HCT116 (cell line): ENCODE data around the gene C19orf25. TPM values are rescaled to one million over a fixed set of nuclear protein-coding genes. Genes with fewer than 3 reads are reported as not detected.
A peak's percentile ranks its signal among the peaks of the same experiment; 100 is the strongest.

Experiments
- ATAC-seq: fragments of 200-7000 bp; cut with Tn5 transposase; 2 replicates; pipeline ENCODE4 v1.9.1; 2020; ENCODE audit warnings: mild to moderate bottlenecking, moderate library complexity
- BruUV-seq: library from RNA; stranded (reverse); fragments of 400-500 nt; replicated peaks from 2 replicates; lab custom pipeline; 2021; lab: Mats Ljungman, UMichigan
- CTCF ChIA-PET: fragments of 300-600 bp; sonication (Branson Sonifier 250); formaldehyde crosslinking; loops from one replicate; lab custom pipeline; 2021; ENCODE audit warnings: antibody characterized with exemption; lab: Charles Lee
- POLR2A ChIA-PET: fragments of 300-600, 350-600 bp; sonication (Branson Sonifier 250); formaldehyde crosslinking; loops from one replicate; lab custom pipeline; 2021; ENCODE audit warnings: antibody characterized with exemption; lab: Charles Lee
- RAD21 ChIA-PET, 2 experiments: fragments of 300-600 bp; sonication (Branson Sonifier 250); formaldehyde crosslinking; loops; one replicate each; lab custom pipeline; 2023; ENCODE audit warnings: low total read pairs in 2 of 2; ENCODE audit not compliant: uncharacterized antibody in 2 of 2, unreplicated experiment in 2 of 2, low non-redundant PET in 1 of 2; lab: Charles Lee
- DNase-seq: peaks from one replicate; pipeline ENCODE4 v3.0.0-alpha.2; 2010; ENCODE audit warnings: low read depth, low spot score
- H2AFZ ChIP-seq: fragments of 200-600 bp; shearing (Covaris generic), sonication (generic); 2 replicates; pipeline ENCODE4 v1.6.1; 2017; ENCODE audit warnings: low read depth, mixed run types, mixed read lengths, antibody characterized with exemption, low read length; ENCODE audit not compliant: poor library complexity, severe bottlenecking
- H3K27ac ChIP-seq: 2 replicates; pipeline ENCODE4 v1.5.1; 2012; ENCODE audit warnings: low read depth, low read length
- H3K27me3 ChIP-seq: fragments of 200-600 bp; sonication (generic); 2 replicates; pipeline ENCODE4 v1.6.1; 2016; ENCODE audit warnings: mixed run types, low read length, mixed read lengths; ENCODE audit not compliant: insufficient read depth
- H3K36me3 ChIP-seq, 2 experiments: fragments of 200-500 bp in 1 of 2; fragments of 200-600 bp in 1 of 2; sonication (Bioruptor generic) in 1 of 2; sonication (generic) in 1 of 2; 2 replicates each; pipeline versions ENCODE4 v1.5.1 to v1.6.1; 2014 to 2016; ENCODE audit warnings: low read length in 2 of 2, inconsistent platforms in 1 of 2, mixed read lengths in 1 of 2, mixed run types in 1 of 2; ENCODE audit not compliant: insufficient read depth in 2 of 2, control insufficient read depth in 1 of 2
- H3K4me1 ChIP-seq, 2 experiments: fragments of 200-600 bp in 1 of 2; sonication (generic) in 1 of 2; 2 replicates each; pipeline versions ENCODE4 v1.5.1 to v1.6.1; 2012 to 2017; ENCODE audit warnings: low read length in 2 of 2, inconsistent platforms in 1 of 2, mild to moderate bottlenecking in 1 of 2, mixed read lengths in 1 of 2, mixed run types in 1 of 2, moderate library complexity in 1 of 2; ENCODE audit not compliant: insufficient read depth in 2 of 2, control insufficient read depth in 1 of 2
- H3K4me2 ChIP-seq: fragments of 200-600 bp; sonication (generic); 2 replicates; pipeline ENCODE4 v1.6.1; 2017; ENCODE audit warnings: mixed run types, low read length, mixed read lengths
- H3K4me3 ChIP-seq, 2 experiments: fragments of 200-600 bp in 1 of 2; sonication (generic) in 1 of 2; replicated peaks in 1 of 2; 2 replicates each; pipeline ENCODE4 v1.5.1; 2011 to 2016; ENCODE audit warnings: low read length in 2 of 2, control low read depth in 1 of 2, low read depth in 1 of 2, mild to moderate bottlenecking in 1 of 2, mixed read lengths in 1 of 2, mixed run types in 1 of 2
- H3K79me2 ChIP-seq: fragments of 200-600 bp; sonication (generic); 2 replicates; pipeline ENCODE4 v1.6.1; 2017; ENCODE audit warnings: mild to moderate bottlenecking, mixed run types, low read length, moderate library complexity, mixed read lengths; ENCODE audit not compliant: insufficient read depth
- H3K9ac ChIP-seq: fragments of 200-600 bp; sonication (generic); 2 replicates; pipeline ENCODE4 v1.6.1; 2016; ENCODE audit warnings: low read length, mixed read lengths
- H3K9me2 ChIP-seq: fragments of 200-600 bp; sonication (generic), shearing (Covaris generic); 2 replicates; pipeline ENCODE4 v1.6.1; 2017; ENCODE audit warnings: mixed run types, mild to moderate bottlenecking, moderate library complexity; ENCODE audit not compliant: insufficient read depth
- H3K9me3 ChIP-seq, 2 experiments: fragments of 200-500 bp in 1 of 2; fragments of 200-600 bp in 1 of 2; sonication (Bioruptor generic) in 1 of 2; sonication (generic) in 1 of 2; 2 replicates each; pipeline ENCODE4 v1.6.1; 2014 to 2017; ENCODE audit warnings: low read length in 2 of 2, mixed read lengths in 2 of 2, inconsistent platforms in 1 of 2, low read depth in 1 of 2, mild to moderate bottlenecking in 1 of 2, mixed run types in 1 of 2, moderate library complexity in 1 of 2; ENCODE audit not compliant: control insufficient read depth in 1 of 2, insufficient read depth in 1 of 2
- H4K20me1 ChIP-seq: fragments of 200-600 bp; sonication (generic), shearing (Covaris generic); 2 replicates; pipeline ENCODE4 v1.6.1; 2017; ENCODE audit warnings: mixed run types, mild to moderate bottlenecking, moderate library complexity; ENCODE audit not compliant: insufficient read depth
- ATF3 ChIP-seq: IDR thresholded peaks from 2 replicates; pipeline ENCODE4 v1.6.1; 2012
- CTCF ChIP-seq, 3 experiments: fragments of 200-600 bp in 1 of 3; sonication (generic) in 1 of 3; IDR thresholded peaks in 2 of 3; conservative IDR thresholded peaks in 1 of 3; 2 replicates each; pipeline ENCODE4 v1.5.1; 2012 to 2017; ENCODE audit warnings: low read depth in 2 of 3, low read length in 2 of 3, antibody characterized with exemption in 1 of 3, borderline replicate concordance in 1 of 3, control low read depth in 1 of 3, mild to moderate bottlenecking in 1 of 3, mixed read lengths in 1 of 3, mixed run types in 1 of 3, moderate library complexity in 1 of 3; ENCODE audit not compliant: insufficient read depth in 1 of 3
- ELF1 ChIP-seq: IDR thresholded peaks from 2 replicates; pipeline ENCODE4 v1.6.1; 2012; ENCODE audit warnings: low read depth, borderline replicate concordance
- EZH2phosphoT487 ChIP-seq: fragments of 200-600 bp; IDR thresholded peaks from 2 replicates; pipeline ENCODE4 v1.6.1; 2018; ENCODE audit warnings: antibody characterized with exemption, borderline replicate concordance
- POLR2AphosphoS5 ChIP-seq: IDR thresholded peaks from 2 replicates; pipeline ENCODE4 v1.6.1; 2011; ENCODE audit warnings: mild to moderate bottlenecking, low read depth, low read length, moderate library complexity
- RAD21 ChIP-seq: IDR thresholded peaks from 2 replicates; pipeline ENCODE4 v1.6.1; 2012; ENCODE audit warnings: low read depth, mild to moderate bottlenecking
- SRF ChIP-seq: IDR thresholded peaks from 2 replicates; pipeline ENCODE4 v1.6.1; 2012; ENCODE audit warnings: low read depth
- ZBTB33 ChIP-seq: IDR thresholded peaks from 2 replicates; pipeline ENCODE4 v1.6.1; 2011; ENCODE audit warnings: mild to moderate bottlenecking, low read length, moderate library complexity; ENCODE audit not compliant: insufficient replicate concordance; ENCODE audit errors: extremely low read depth
- ZFX ChIP-seq: fragments of 450-650 bp; IDR thresholded peaks from 2 replicates; pipeline ENCODE4 v1.6.1; 2017
- ZNF274 ChIP-seq: fragments of 200-500 bp; sonication (Bioruptor generic); IDR thresholded peaks from 2 replicates; pipeline ENCODE4 v1.6.1; 2014; ENCODE audit warnings: mild to moderate bottlenecking, low read depth, low read length, inconsistent platforms
- intact Hi-C: fragments of 100-400 bp; cut with micrococcal nuclease; formaldehyde crosslinking; loops from 2 replicates; pipeline ENCODE4 v1.10.0; 2022
- total RNA-seq: library from RNA; stranded (reverse); gene quantifications from one replicate; pipeline ENCODE4 v1.2.1, GENCODE V29; 2021; ENCODE audit not compliant: unreplicated experiment

The C19orf25 gene
- total RNA-seq, 1 experiment from 2014 or later, result 48.8 TPM

GRCh38 chr19:1489463-1490310, 10.7 kb upstream of the C19orf25 start:
- Histone ChIP-seq H3K79me2 (peaks cover 7% of the 10 kb centered on the region; the same call in 1 of the 2 replicates), H3K9me2 (no peaks in the 10 kb centered on the region), H3K9me3 (no peaks in the 10 kb centered on the region), H3K27me3 (no peaks in the 10 kb centered on the region), H2AFZ (no peak overlapping the region), H3K27ac (peak overlapping the region; percentile 78), H3K4me2 (peak overlapping the region; percentile 94), H3K4me1 (peaks cover 19 to 33% of the 10 kb centered on the region in 2 experiments), H4K20me1 (no peaks in the 10 kb centered on the region), H3K9ac (peak overlapping the region; percentile 79), H3K36me3 (no peaks in the 10 kb centered on the region), H3K4me3 (peak overlapping the region; percentile 57 to 65)
- ATAC-seq (no peak), DNase-seq (no peak)
- BruUV-seq, result TSS peak; percentile 81
- CTCF ChIA-PET, result no interaction called here
- intact Hi-C loops, result loop anchor here (1.0 kb wide), 1 partner anchor 10 kb away; the partner anchor contains the start of gene C19orf25
- RAD21 ChIA-PET, result no interaction called here
- POLR2A ChIA-PET, result no interaction called here
- no peak for TF ChIP-seq EZH2phosphoT487
- TF ChIP-seq POLR2AphosphoS5, result 0 out of 2 replicates have a peak, but pooled peaks have one; percentile 59
- TF ChIP-seq ZFX, result 0 out of 2 replicates have a peak, but pooled peaks have one; percentile 36

GRCh38 chr19:1488282-1488601, 9.2 kb upstream of the C19orf25 start:
- ATAC-seq (no peak), DNase-seq (no peak)
- intact Hi-C loops, result no loop called here
- no peak overlapping the region; the same call in 1 of the 2 replicates for H3K27ac ChIP-seq
- no peak overlapping the region for H3K4me2 ChIP-seq
- H2AFZ ChIP-seq, result no peak overlapping the region
- H3K27me3 ChIP-seq, result no peaks in the 10 kb centered on the region
- peaks cover 19 to 31% of the 10 kb centered on the region in 2 experiments for H3K4me1 ChIP-seq
- H4K20me1 ChIP-seq, result no peaks in the 10 kb centered on the region
- ChIA-PET CTCF (no interaction called here), POLR2A (no interaction called here), RAD21 (no interaction called here)
- peaks cover 7% of the 10 kb centered on the region; the same call in 1 of the 2 replicates for H3K79me2 ChIP-seq
- H3K4me3 ChIP-seq, result no peak overlapping the region
- H3K9ac ChIP-seq, result no peak overlapping the region
- no peaks in the 10 kb centered on the region for H3K9me2 ChIP-seq
- no peaks in the 10 kb centered on the region for H3K36me3 ChIP-seq
- no TSS peak for BruUV-seq
- H3K9me3 ChIP-seq, result no peaks in the 10 kb centered on the region
- TF ChIP-seq ZNF274 (no peak), CTCF (IDR thresholded peaks at IDR 0.05 in 2 of 3, conservative IDR thresholded peaks at IDR 0.05 in 1 of 3; ENCODE audit: borderline replicate concordance in 1 of 3, insufficient read depth in 1 of 3, low read depth in 2 of 3, low read length in 2 of 3) (no peak), RAD21 (no peak), SRF (no peak), ELF1 (no peak), ZBTB33 (no peak), POLR2AphosphoS5 (no peak), ATF3 (no peak)
